Measurements from ENCODE around the gene NUP153. TPM values are rescaled to one million over a fixed set of nuclear protein-coding genes. Genes with fewer than 3 reads are reported as not detected.

Gene NUP153
- polyA plus RNA-seq, 1 of the 3 experiments (the other 2 are of a cell fraction), result 10.5 TPM

GRCh38 chr6:17712576-17712975 is 5.9 kb upstream of the NUP153 start:
- ChIA-PET CTCF (interaction anchor here (0.5 kb wide), 1 partner anchor 230 kb away, joined by 3 read pairs; no protein-coding TSS in a partner anchor), POLR2A (interaction anchor here (0.7 kb wide), 1 partner anchor 112 kb away, joined by 3 read pairs; the partner anchor contains the start of gene FAM8A1)
- WGBS (ENCODE audit: low lambda C conversion rate), result 45% methylated on average over 1 of the region's 1 CpG

GRCh38 chr6:17710331-17710730 is 3.6 kb upstream of the NUP153 start:
- no peak overlapping the region for H2AFZ ChIP-seq (ENCODE audit: low read depth)
- H3K4me3 ChIP-seq (ENCODE audit: low read depth in 2 of 2, low read length in 1 of 2), result no peak overlapping the region
- H3K9me2 ChIP-seq, result no peaks in the 10 kb centered on the region
- H3K9me3 ChIP-seq, result no peaks in the 10 kb centered on the region
- H3K27ac ChIP-seq (ENCODE audit: low read depth in 2 of 2, low read length in 1 of 2), result no peak overlapping the region
- H3K27me3 ChIP-seq (ENCODE audit: insufficient read depth), result no peaks in the 10 kb centered on the region
- H3K79me2 ChIP-seq (ENCODE audit: insufficient read depth), result peaks cover 14% of the 10 kb centered on the region
- H3K36me3 ChIP-seq (replicated peaks in 1 of 2; ENCODE audit: control insufficient read depth in 1 of 2, insufficient read depth in 2 of 2, low read length in 1 of 2), result no peaks in the 10 kb centered on the region
- H3K9ac ChIP-seq, result no peak overlapping the region
- no peak overlapping the region for H3K4me2 ChIP-seq
- DNase-seq, result no peak
- CTCF ChIA-PET, result no interaction called here
- WGBS (ENCODE audit: low lambda C conversion rate), result 75% methylated on average over 3 of the region's 3 CpGs
- H4K20me1 ChIP-seq (ENCODE audit: insufficient read depth), result no peaks in the 10 kb centered on the region
- peaks cover 0 to 5% of the 10 kb centered on the region in 2 experiments; a peak in 3 of 4 replicates for H3K4me1 ChIP-seq (ENCODE audit: control insufficient read depth in 1 of 2, insufficient read depth in 2 of 2, low read depth in 1 of 2, low read length in 1 of 2)
- peaks cover 14% of the 10 kb centered on the region for H3F3A ChIP-seq (replicated peaks; ENCODE audit: insufficient read depth)
- POLR2A ChIA-PET, result no interaction called here
- TF ChIP-seq EZH2phosphoT487 (IDR thresholded peaks at IDR 0.05; ENCODE audit: borderline replicate concordance, low read depth), result no peak
- no peak for TF ChIP-seq SIN3A (IDR thresholded peaks at IDR 0.05; ENCODE audit: borderline replicate concordance, low read depth, low read length)
- no peak for TF ChIP-seq CHD2 (IDR thresholded peaks at IDR 0.05; ENCODE audit: low read length, partially characterized antibody)
- no peak for TF ChIP-seq FOXM1 (IDR thresholded peaks at IDR 0.05; ENCODE audit: low read depth)
- no peak for TF ChIP-seq FOXJ3 (CRISPR knock-in tag; IDR thresholded peaks at IDR 0.05)
- no peak for TF ChIP-seq GATA2 (CRISPR knock-in tag; IDR thresholded peaks at IDR 0.05)
- TF ChIP-seq SMC3 (IDR thresholded peaks at IDR 0.05; ENCODE audit: low read depth, low read length), result no peak
- TF ChIP-seq, protein P1, sequence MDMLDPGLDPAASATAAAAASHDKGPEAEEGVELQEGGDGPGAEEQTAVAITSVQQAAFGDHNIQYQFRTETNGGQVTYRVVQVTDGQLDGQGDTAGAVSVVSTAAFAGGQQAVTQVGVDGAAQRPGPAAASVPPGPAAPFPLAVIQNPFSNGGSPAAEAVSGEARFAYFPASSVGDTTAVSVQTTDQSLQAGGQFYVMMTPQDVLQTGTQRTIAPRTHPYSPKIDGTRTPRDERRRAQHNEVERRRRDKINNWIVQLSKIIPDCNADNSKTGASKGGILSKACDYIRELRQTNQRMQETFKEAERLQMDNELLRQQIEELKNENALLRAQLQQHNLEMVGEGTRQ (IDR thresholded peaks at IDR 0.05; ENCODE audit: borderline replicate concordance, low read depth, low read length), result no peak
- TF ChIP-seq, protein P2, sequence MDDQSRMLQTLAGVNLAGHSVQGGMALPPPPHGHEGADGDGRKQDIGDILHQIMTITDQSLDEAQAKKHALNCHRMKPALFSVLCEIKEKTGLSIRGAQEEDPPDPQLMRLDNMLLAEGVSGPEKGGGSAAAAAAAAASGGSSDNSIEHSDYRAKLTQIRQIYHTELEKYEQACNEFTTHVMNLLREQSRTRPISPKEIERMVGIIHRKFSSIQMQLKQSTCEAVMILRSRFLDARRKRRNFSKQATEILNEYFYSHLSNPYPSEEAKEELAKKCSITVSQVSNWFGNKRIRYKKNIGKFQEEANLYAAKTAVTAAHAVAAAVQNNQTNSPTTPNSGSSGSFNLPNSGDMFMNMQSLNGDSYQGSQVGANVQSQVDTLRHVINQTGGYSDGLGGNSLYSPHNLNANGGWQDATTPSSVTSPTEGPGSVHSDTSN (IDR thresholded peaks at IDR 0.05), result no peak
- TF ChIP-seq POLR2AphosphoS5 (IDR thresholded peaks at IDR 0.05; ENCODE audit: low read depth, low read length), result no peak
- TF ChIP-seq JUND (IDR thresholded peaks at IDR 0.05), result no peak
- TF ChIP-seq TCF12 (IDR thresholded peaks at IDR 0.05), result no peak
- no peak for TF ChIP-seq GABPA (IDR thresholded peaks at IDR 0.05; ENCODE audit: low read depth)
- TF ChIP-seq, protein P3, sequence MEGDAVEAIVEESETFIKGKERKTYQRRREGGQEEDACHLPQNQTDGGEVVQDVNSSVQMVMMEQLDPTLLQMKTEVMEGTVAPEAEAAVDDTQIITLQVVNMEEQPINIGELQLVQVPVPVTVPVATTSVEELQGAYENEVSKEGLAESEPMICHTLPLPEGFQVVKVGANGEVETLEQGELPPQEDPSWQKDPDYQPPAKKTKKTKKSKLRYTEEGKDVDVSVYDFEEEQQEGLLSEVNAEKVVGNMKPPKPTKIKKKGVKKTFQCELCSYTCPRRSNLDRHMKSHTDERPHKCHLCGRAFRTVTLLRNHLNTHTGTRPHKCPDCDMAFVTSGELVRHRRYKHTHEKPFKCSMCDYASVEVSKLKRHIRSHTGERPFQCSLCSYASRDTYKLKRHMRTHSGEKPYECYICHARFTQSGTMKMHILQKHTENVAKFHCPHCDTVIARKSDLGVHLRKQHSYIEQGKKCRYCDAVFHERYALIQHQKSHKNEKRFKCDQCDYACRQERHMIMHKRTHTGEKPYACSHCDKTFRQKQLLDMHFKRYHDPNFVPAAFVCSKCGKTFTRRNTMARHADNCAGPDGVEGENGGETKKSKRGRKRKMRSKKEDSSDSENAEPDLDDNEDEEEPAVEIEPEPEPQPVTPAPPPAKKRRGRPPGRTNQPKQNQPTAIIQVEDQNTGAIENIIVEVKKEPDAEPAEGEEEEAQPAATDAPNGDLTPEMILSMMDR (IDR thresholded peaks at IDR 0.05), result no peak
- TF ChIP-seq, protein P4, sequence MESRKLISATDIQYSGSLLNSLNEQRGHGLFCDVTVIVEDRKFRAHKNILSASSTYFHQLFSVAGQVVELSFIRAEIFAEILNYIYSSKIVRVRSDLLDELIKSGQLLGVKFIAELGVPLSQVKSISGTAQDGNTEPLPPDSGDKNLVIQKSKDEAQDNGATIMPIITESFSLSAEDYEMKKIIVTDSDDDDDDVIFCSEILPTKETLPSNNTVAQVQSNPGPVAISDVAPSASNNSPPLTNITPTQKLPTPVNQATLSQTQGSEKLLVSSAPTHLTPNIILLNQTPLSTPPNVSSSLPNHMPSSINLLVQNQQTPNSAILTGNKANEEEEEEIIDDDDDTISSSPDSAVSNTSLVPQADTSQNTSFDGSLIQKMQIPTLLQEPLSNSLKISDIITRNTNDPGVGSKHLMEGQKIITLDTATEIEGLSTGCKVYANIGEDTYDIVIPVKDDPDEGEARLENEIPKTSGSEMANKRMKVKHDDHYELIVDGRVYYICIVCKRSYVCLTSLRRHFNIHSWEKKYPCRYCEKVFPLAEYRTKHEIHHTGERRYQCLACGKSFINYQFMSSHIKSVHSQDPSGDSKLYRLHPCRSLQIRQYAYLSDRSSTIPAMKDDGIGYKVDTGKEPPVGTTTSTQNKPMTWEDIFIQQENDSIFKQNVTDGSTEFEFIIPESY (IDR thresholded peaks at IDR 0.05; ENCODE audit: borderline replicate concordance, low read depth), result no peak
- no peak for TF ChIP-seq TAF1 (IDR thresholded peaks at IDR 0.05; ENCODE audit: borderline replicate concordance, low read depth, low read length)
- no peak for TF ChIP-seq ELF1 (IDR thresholded peaks at IDR 0.05)
- TF ChIP-seq YY1 (IDR thresholded peaks at IDR 0.05; ENCODE audit: low read depth), result no peak
- no peak for TF ChIP-seq RFX5 (IDR thresholded peaks at IDR 0.05; ENCODE audit: low read length)

More at GRCh38 chr6:17712576-17712975, 5.9 kb upstream of the NUP153 start:
- no peaks in the 10 kb centered on the region for H3K9me3 ChIP-seq
- no peaks in the 10 kb centered on the region for H4K20me1 ChIP-seq (ENCODE audit: insufficient read depth)
- DNase-seq, result no peak
- no peak overlapping the region for H3K27ac ChIP-seq (ENCODE audit: low read depth in 2 of 2, low read length in 1 of 2)
- H3K4me2 ChIP-seq, result no peak overlapping the region
- H3F3A ChIP-seq (replicated peaks; ENCODE audit: insufficient read depth), result peaks cover 20% of the 10 kb centered on the region
- no peak overlapping the region for H3K9ac ChIP-seq
- no peaks in the 10 kb centered on the region for H3K79me2 ChIP-seq (ENCODE audit: insufficient read depth)
- H3K27me3 ChIP-seq (ENCODE audit: insufficient read depth), result no peaks in the 10 kb centered on the region
- H3K4me3 ChIP-seq (ENCODE audit: low read depth in 2 of 2, low read length in 1 of 2), result no peak overlapping the region
- no peak for TF ChIP-seq RXRA (IDR thresholded peaks at IDR 0.05; ENCODE audit: borderline replicate concordance, low read depth)
- no peak for TF ChIP-seq EZH2phosphoT487 (IDR thresholded peaks at IDR 0.05; ENCODE audit: borderline replicate concordance, low read depth)
- H3K4me1 ChIP-seq (ENCODE audit: control insufficient read depth in 1 of 2, insufficient read depth in 2 of 2, low read depth in 1 of 2, low read length in 1 of 2), result peaks cover 0 to 17% of the 10 kb centered on the region in 2 experiments; a peak in 2 of 4 replicates
- H3K36me3 ChIP-seq (replicated peaks in 1 of 2; ENCODE audit: control insufficient read depth in 1 of 2, insufficient read depth in 2 of 2, low read length in 1 of 2), result no peaks in the 10 kb centered on the region
- H3K9me2 ChIP-seq, result no peaks in the 10 kb centered on the region
- peak overlapping the region; percentile 63; the same call in 1 of the 2 replicates for H2AFZ ChIP-seq (ENCODE audit: low read depth)

Data from SK-N-SH (cell line).